GM12878 (cell line): ENCODE results near the gene MGMT. TPM values are rescaled to one million over a fixed set of nuclear protein-coding genes. Genes with fewer than 3 reads are reported as not detected.

Experiments
- ATAC-seq: fragments of 200-7000 bp; cut with Tn5 transposase; 3 replicates; pipeline ENCODE4 v1.9.1; 2020; ENCODE audit warnings: mild to moderate bottlenecking, moderate library complexity
- BruUV-seq: library from RNA; stranded (reverse); fragments of 400-500 nt; replicated peaks from 2 replicates; lab custom pipeline; 2021; lab: Mats Ljungman, UMichigan
- CTCF ChIA-PET: fragments of 300-600 bp; sonication (Branson Sonifier 250); formaldehyde crosslinking; extraction: SDS; loops from one replicate; lab custom pipeline; 2021; ENCODE audit warnings: inconsistent platforms; lab: Yijun Ruan, JAX
- POLR2A ChIA-PET: fragments of 350-600 bp; formaldehyde crosslinking; extraction: SDS; loops from one replicate; lab custom pipeline; 2021; ENCODE audit warnings: inconsistent platforms; lab: Charles Lee
- RAD21 ChIA-PET: fragments of 300-600 bp; sonication (Branson Sonifier 250); formaldehyde crosslinking; loops from one replicate; lab custom pipeline; 2023; ENCODE audit warnings: antibody characterized with exemption; ENCODE audit not compliant: unreplicated experiment; lab: Charles Lee
- SMC1A ChIA-PET: fragments of 300-600 bp; sonication (Branson Sonifier 250); formaldehyde crosslinking; loops from one replicate; lab custom pipeline; 2023; ENCODE audit not compliant: unreplicated experiment, uncharacterized antibody; lab: Charles Lee
- DNase-seq: peaks from one replicate; pipeline ENCODE4 v3.0.0-alpha.2; 2011; ENCODE audit warnings: low read depth, low spot score
- FAIRE-seq: peaks from 3 replicates; lab custom pipeline; 2011; peaks lifted over from hg19 to GRCh38; lab: Jason Lieb, UNC
- H2AFZ ChIP-seq: 2 replicates; pipeline ENCODE4 v1.6.0; 2011; ENCODE audit warnings: low read depth, low read length, control low read depth; ENCODE audit not compliant: control insufficient read depth
- H3K27ac ChIP-seq: 2 replicates; pipeline ENCODE4 v1.5.1; 2011; ENCODE audit warnings: control low read depth; ENCODE audit not compliant: control insufficient read depth, insufficient read depth
- H3K27me3 ChIP-seq, 2 experiments: replicated peaks in 1 of 2; 2 replicates each; pipeline versions ENCODE4 v1.6.0 to v1.6.1; 2011; ENCODE audit warnings: low read length in 1 of 2; ENCODE audit not compliant: control insufficient read depth in 2 of 2, insufficient read depth in 2 of 2
- H3K36me3 ChIP-seq, 2 experiments: 2 replicates each; pipeline ENCODE4 v1.5.1; 2011; ENCODE audit warnings: low read length in 1 of 2; ENCODE audit not compliant: control insufficient read depth in 2 of 2, insufficient read depth in 2 of 2
- H3K4me1 ChIP-seq: 2 replicates; pipeline ENCODE4 v1.6.1; 2011; ENCODE audit warnings: mild to moderate bottlenecking, low read length, moderate library complexity, mixed read lengths; ENCODE audit not compliant: control insufficient read depth, insufficient read depth
- H3K4me2 ChIP-seq: 2 replicates; pipeline ENCODE4 v1.6.0; 2011; ENCODE audit warnings: control low read depth; ENCODE audit not compliant: control insufficient read depth, insufficient read depth
- H3K4me3 ChIP-seq: fragments of 200-600 bp; sonication (generic); 2 replicates; pipeline ENCODE4 v1.5.1; 2016
- H3K79me2 ChIP-seq: 2 replicates; pipeline ENCODE4 v1.6.0; 2011; ENCODE audit warnings: low read length; ENCODE audit not compliant: control insufficient read depth, insufficient read depth
- H3K9ac ChIP-seq: 2 replicates; pipeline ENCODE4 v1.8.0; 2011; ENCODE audit warnings: low read length, control low read depth, mixed read lengths; ENCODE audit not compliant: control insufficient read depth, insufficient read depth
- H3K9me3 ChIP-seq: replicated peaks from 3 replicates; pipeline ENCODE4 v1.5.1; 2011; ENCODE audit warnings: mild to moderate bottlenecking, low read length; ENCODE audit not compliant: control insufficient read depth, insufficient read depth
- H4K20me1 ChIP-seq: 2 replicates; pipeline ENCODE4 v1.6.0; 2011; ENCODE audit not compliant: control insufficient read depth, insufficient read depth
- BCLAF1 ChIP-seq: fragments of 450-650 bp; IDR thresholded peaks from 2 replicates; pipeline ENCODE4 v1.6.1; 2017; ENCODE audit warnings: antibody characterized with exemption, mild to moderate bottlenecking, moderate library complexity
- CBX5 ChIP-seq: sonication (generic); IDR thresholded peaks from 2 replicates; pipeline ENCODE4 v1.6.1; 2016; ENCODE audit warnings: low read depth, moderate library complexity, mild to moderate bottlenecking, inconsistent platforms
- NFIC ChIP-seq: IDR thresholded peaks from 2 replicates; pipeline ENCODE4 v1.6.1; 2012; ENCODE audit warnings: low read depth, mild to moderate bottlenecking, inconsistent platforms, low read length, moderate library complexity
- NR2C2 ChIP-seq: IDR thresholded peaks from 2 replicates; pipeline ENCODE4 v1.6.1; 2011; ENCODE audit warnings: borderline replicate concordance, low read depth; ENCODE audit not compliant: control insufficient read depth, insufficient read length
- PAX8 ChIP-seq: fragments of 450-650 bp; IDR thresholded peaks from 2 replicates; pipeline ENCODE4 v1.6.1; 2017; ENCODE audit warnings: mild to moderate bottlenecking, moderate library complexity
- RAD21 ChIP-seq: IDR thresholded peaks from 2 replicates; pipeline ENCODE4 v1.6.1; 2011; ENCODE audit warnings: mild to moderate bottlenecking, low read depth, low read length, moderate library complexity; ENCODE audit not compliant: insufficient read depth
- RUNX3 ChIP-seq: IDR thresholded peaks from 2 replicates; pipeline ENCODE4 v1.6.1; 2012; ENCODE audit warnings: low read length, inconsistent platforms
- SMAD1 ChIP-seq: fragments of 450-650 bp; IDR thresholded peaks from 2 replicates; pipeline ENCODE4 v1.6.1; 2018; ENCODE audit warnings: mild to moderate bottlenecking, low read depth; ENCODE audit not compliant: partially characterized antibody
- STAT3 ChIP-seq: IDR thresholded peaks from 2 replicates; pipeline ENCODE4 v1.6.1; 2011; ENCODE audit warnings: low read depth, low read length, improper control_type of control experiment
- TARDBP ChIP-seq: IDR thresholded peaks from 2 replicates; pipeline ENCODE4 v1.6.1; 2016; ENCODE audit warnings: borderline replicate concordance
- YY1 ChIP-seq: IDR thresholded peaks from 2 replicates; pipeline ENCODE4 v1.6.1; 2011; ENCODE audit warnings: low read depth, mild to moderate bottlenecking, low read length
- ZSCAN29 ChIP-seq: fragments of 450-650 bp; IDR thresholded peaks from 2 replicates; pipeline ENCODE4 v1.6.1; 2017; ENCODE audit warnings: mild to moderate bottlenecking, moderate library complexity
- WGBS: methylation state at CpG from one replicate; pipeline ENCODE4 v1.1.6; 2016; ENCODE audit warnings: low lambda C conversion rate; ENCODE audit not compliant: insufficient replicate concordance, insufficient coverage; ENCODE audit errors: missing lambda C conversion rate; 5-methylcytosine and 5-hydroxymethylcytosine counted together
- in situ Hi-C: fragments of 300-500 bp; cut with MboI; formaldehyde crosslinking; loops from 9 replicates; pipeline ENCODE4 v1.14.3; 2018; ENCODE audit warnings: mixed read lengths
- intact Hi-C: fragments of 100-400 bp; cut with micrococcal nuclease; formaldehyde crosslinking; loops from one replicate; pipeline ENCODE4 v1.14.2; 2022; ENCODE audit not compliant: unreplicated experiment
- polyA plus RNA-seq, 11 experiments: library from polyadenylated mRNA; depleted of rRNA in 4 of 11; unstranded in 6 of 11; stranded (reverse) in 5 of 11; fragments of >200 nt; fragmentation: Nextera tagmentation in 4 of 11; fragmentation: Illumina TruSeq in 1 of 11; extraction: Ambion mirVana in 4 of 11; extraction: Trizol in 1 of 11; gene quantifications; 1 replicate in 1 of 11; 2 replicates in 10 of 11; pipeline versions ENCODE4 v1.2.1 to v1.2.3, GENCODE V29; 2011 to 2016; ENCODE audit warnings: inconsistent platforms in 2 of 11, missing spikeins in 2 of 11, low read depth in 1 of 11
- total RNA-seq, 4 experiments: library from RNA; depleted of rRNA in 3 of 4; stranded (reverse); fragments of >200 nt in 3 of 4; fragmentation: Illumina TruSeq in 1 of 4; extraction: Trizol in 1 of 4; gene quantifications; 2 replicates each; pipeline versions ENCODE4 v1.2.1 to v1.2.3, GENCODE V29; 2013 to 2021
- TF ChIP-seq, protein P1 (sequence below): IDR thresholded peaks from 2 replicates; pipeline ENCODE4 v1.6.1; 2012; ENCODE audit warnings: low read depth, low read length, improper control_type of control experiment
- TF ChIP-seq, protein P2 (sequence below): fragments of 450-650 bp; IDR thresholded peaks from 2 replicates; pipeline ENCODE4 v1.6.1; 2017; ENCODE audit warnings: mild to moderate bottlenecking, moderate library complexity

Gene MGMT
- total and polyA plus RNA-seq, 10 of the 15 experiments (the other 5 are each of a cell fraction or from before 2014, with no cell fraction given): 0.16 to 24.2 (median 13.3) TPM

DNA sequence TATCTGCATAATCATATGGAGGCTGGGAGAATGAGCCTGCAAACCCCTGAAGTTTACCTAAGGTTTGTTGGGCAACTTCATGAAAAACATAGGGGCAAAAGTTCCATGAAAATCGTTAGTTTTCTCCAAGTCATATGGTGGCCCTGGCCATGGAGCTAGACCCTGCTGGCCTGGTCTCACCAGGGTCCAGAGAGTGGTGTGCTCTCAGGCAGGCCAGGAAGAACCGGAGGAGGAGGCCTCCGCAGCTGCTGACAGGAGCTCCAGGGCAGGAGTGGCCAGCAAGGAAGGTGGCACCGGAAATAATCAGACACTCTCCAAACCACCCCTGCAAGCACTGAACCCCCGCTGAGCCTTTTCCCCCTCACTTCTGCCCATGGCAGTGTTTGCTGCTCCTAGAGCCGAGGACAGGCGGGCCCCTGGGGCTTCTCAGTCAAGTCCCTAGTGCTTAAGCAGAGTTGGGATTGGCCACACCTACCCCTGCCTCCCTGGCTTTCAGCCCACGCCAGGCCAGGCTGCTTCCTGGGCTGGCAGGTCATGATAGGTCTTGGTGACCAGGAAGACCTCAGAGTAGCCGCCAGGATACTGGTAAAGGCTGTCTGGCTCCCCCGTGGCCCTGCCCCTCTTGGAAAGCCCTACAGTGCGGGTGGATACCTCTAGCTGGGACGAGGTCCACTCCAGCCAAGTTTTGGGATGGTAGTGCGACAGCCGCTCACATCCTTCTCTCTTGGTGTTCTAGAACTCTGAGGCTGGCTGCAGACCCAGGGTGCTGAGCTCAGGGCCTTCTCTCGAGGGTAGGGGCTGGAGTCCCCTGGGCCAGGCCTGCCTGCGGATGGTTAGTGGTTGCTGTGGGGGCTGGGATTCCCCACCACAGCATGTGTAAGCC, 242.8 kb downstream of the MGMT start (continued):
- TF ChIP-seq, protein P1, sequence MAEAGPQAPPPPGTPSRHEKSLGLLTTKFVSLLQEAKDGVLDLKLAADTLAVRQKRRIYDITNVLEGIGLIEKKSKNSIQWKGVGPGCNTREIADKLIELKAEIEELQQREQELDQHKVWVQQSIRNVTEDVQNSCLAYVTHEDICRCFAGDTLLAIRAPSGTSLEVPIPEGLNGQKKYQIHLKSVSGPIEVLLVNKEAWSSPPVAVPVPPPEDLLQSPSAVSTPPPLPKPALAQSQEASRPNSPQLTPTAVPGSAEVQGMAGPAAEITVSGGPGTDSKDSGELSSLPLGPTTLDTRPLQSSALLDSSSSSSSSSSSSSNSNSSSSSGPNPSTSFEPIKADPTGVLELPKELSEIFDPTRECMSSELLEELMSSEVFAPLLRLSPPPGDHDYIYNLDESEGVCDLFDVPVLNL: no peak
- TF ChIP-seq YY1: no peak
- no peak for TF ChIP-seq RUNX3
- TF ChIP-seq NFIC: no peak
- TF ChIP-seq, protein P2, sequence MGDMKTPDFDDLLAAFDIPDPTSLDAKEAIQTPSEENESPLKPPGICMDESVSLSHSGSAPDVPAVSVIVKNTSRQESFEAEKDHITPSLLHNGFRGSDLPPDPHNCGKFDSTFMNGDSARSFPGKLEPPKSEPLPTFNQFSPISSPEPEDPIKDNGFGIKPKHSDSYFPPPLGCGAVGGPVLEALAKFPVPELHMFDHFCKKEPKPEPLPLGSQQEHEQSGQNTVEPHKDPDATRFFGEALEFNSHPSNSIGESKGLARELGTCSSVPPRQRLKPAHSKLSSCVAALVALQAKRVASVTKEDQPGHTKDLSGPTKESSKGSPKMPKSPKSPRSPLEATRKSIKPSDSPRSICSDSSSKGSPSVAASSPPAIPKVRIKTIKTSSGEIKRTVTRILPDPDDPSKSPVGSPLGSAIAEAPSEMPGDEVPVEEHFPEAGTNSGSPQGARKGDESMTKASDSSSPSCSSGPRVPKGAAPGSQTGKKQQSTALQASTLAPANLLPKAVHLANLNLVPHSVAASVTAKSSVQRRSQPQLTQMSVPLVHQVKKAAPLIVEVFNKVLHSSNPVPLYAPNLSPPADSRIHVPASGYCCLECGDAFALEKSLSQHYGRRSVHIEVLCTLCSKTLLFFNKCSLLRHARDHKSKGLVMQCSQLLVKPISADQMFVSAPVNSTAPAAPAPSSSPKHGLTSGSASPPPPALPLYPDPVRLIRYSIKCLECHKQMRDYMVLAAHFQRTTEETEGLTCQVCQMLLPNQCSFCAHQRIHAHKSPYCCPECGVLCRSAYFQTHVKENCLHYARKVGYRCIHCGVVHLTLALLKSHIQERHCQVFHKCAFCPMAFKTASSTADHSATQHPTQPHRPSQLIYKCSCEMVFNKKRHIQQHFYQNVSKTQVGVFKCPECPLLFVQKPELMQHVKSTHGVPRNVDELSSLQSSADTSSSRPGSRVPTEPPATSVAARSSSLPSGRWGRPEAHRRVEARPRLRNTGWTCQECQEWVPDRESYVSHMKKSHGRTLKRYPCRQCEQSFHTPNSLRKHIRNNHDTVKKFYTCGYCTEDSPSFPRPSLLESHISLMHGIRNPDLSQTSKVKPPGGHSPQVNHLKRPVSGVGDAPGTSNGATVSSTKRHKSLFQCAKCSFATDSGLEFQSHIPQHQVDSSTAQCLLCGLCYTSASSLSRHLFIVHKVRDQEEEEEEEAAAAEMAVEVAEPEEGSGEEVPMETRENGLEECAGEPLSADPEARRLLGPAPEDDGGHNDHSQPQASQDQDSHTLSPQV: no peak
- TF ChIP-seq ZSCAN29: no peak
- TF ChIP-seq, all 136 proteins: peak for 0

DNA sequence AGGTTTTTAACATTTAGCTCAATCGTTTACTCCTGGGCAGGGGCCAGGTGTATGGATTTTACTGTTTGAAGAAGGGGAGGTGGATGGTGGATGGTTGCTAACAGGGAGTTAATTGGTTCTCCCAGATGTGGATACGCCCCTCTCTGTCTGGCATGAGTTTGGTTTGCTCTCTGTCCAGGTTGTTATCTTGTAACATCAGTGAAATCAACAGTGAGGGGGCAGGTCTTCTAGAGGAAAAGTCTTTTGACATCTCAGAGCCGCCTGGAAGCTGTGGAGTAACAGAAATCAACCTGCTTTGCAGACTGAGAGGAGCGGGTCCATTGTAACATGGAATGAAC, 243.4 kb downstream of the MGMT start:
- in situ Hi-C loops (no loop called here), intact Hi-C loops (no loop called here)
- ATAC-seq (no peak), DNase-seq (no peak), FAIRE-seq (no peak)
- SMC1A ChIA-PET: no interaction called here
- H4K20me1 ChIP-seq: no peaks in the 10 kb centered on the region
- 78% methylated on average over 4 of the region's 4 CpGs for WGBS
- H3K4me1 ChIP-seq: no peaks in the 10 kb centered on the region
- H3K4me3 ChIP-seq: no peak overlapping the region
- no peak overlapping the region for H3K9ac ChIP-seq
- no peaks in the 10 kb centered on the region for H3K36me3 ChIP-seq
- RAD21 ChIA-PET: no interaction called here
- POLR2A ChIA-PET: no interaction called here
- no peaks in the 10 kb centered on the region for H3K79me2 ChIP-seq
- BruUV-seq: no TSS peak
- no peaks in the 10 kb centered on the region for H3K9me3 ChIP-seq
- H3K27ac ChIP-seq: no peak overlapping the region
- H3K27me3 ChIP-seq: no peaks in the 10 kb centered on the region
- H2AFZ ChIP-seq: no peak overlapping the region
- no peak overlapping the region for H3K4me2 ChIP-seq
- CTCF ChIA-PET: no interaction called here
- no peak for TF ChIP-seq PAX8
- TF ChIP-seq NR2C2: no peak
- no peak for TF ChIP-seq CBX5
- TF ChIP-seq TARDBP: no peak
- no peak for TF ChIP-seq RAD21
- no peak for TF ChIP-seq STAT3
- TF ChIP-seq SMAD1: no peak
- TF ChIP-seq BCLAF1: no peak
